Activated CD4-positive, alpha-beta T cell treated with anti-CD3 and anti-CD28 coated beads for 36 hours (primary cell): ENCODE data around the gene SEPSECS. TPM values are rescaled to one million over a fixed set of nuclear protein-coding genes. Genes with fewer than 3 reads are reported as not detected.

Experiments used
- ATAC-seq: fragments of 200-7000 bp; cut with Tn5 transposase; one replicate; pipeline ENCODE4 v1.10.0; 2021; ENCODE audit warnings: mild to moderate bottlenecking, moderate library complexity
- CTCF ChIA-PET: fragments of 350-600 bp; sonication (Branson Sonifier 250); formaldehyde crosslinking; loops from one replicate; lab custom pipeline; 2021; ENCODE audit warnings: antibody characterized with exemption; lab: Charles Lee
- POLR2A ChIA-PET: fragments of 350-600 bp; sonication (Branson Sonifier 250); formaldehyde crosslinking; loops from one replicate; lab custom pipeline; 2021; ENCODE audit warnings: antibody characterized with exemption, inconsistent platforms; lab: Charles Lee
- DNase-seq: peaks from one replicate; pipeline ENCODE4 v3.0.0-alpha.2; 2020
- H3K27ac Mint-ChIP-seq: one replicate; pipeline ENCODE4 v1.8.0; 2021; ENCODE audit warnings: mixed read lengths
- H3K27me3 Mint-ChIP-seq: one replicate; pipeline ENCODE4 v1.8.0; 2021; ENCODE audit warnings: mixed read lengths
- H3K36me3 Mint-ChIP-seq: one replicate; pipeline ENCODE4 v1.8.0; 2021; ENCODE audit warnings: low read depth, mixed read lengths
- H3K4me1 Mint-ChIP-seq: one replicate; pipeline ENCODE4 v1.8.0; 2021; ENCODE audit warnings: mixed read lengths
- H3K4me3 Mint-ChIP-seq: one replicate; pipeline ENCODE4 v1.8.0; 2021; ENCODE audit warnings: mild to moderate bottlenecking, moderate library complexity, mixed read lengths
- H3K9me3 Mint-ChIP-seq: one replicate; pipeline ENCODE4 v1.8.0; 2021; ENCODE audit warnings: low read depth, mixed read lengths
- intact Hi-C, 2 experiments: fragments of 100-400 bp; cut with DNase I in 1 of 2; cut with micrococcal nuclease in 1 of 2; formaldehyde crosslinking; loops; one replicate each; pipeline versions ENCODE4 v1.14.2 to v1.15.1; 2022 to 2024; cut with DNase I, micrococcal nuclease
- total RNA-seq, 2 experiments: library from RNA; stranded (reverse); gene quantifications; one replicate each; pipeline ENCODE4 v1.2.3, GENCODE V29; 2021

SEPSECS gene
- total RNA-seq, 2 experiments from 2014 or later, result 10.4 to 15.4 TPM

DNA sequence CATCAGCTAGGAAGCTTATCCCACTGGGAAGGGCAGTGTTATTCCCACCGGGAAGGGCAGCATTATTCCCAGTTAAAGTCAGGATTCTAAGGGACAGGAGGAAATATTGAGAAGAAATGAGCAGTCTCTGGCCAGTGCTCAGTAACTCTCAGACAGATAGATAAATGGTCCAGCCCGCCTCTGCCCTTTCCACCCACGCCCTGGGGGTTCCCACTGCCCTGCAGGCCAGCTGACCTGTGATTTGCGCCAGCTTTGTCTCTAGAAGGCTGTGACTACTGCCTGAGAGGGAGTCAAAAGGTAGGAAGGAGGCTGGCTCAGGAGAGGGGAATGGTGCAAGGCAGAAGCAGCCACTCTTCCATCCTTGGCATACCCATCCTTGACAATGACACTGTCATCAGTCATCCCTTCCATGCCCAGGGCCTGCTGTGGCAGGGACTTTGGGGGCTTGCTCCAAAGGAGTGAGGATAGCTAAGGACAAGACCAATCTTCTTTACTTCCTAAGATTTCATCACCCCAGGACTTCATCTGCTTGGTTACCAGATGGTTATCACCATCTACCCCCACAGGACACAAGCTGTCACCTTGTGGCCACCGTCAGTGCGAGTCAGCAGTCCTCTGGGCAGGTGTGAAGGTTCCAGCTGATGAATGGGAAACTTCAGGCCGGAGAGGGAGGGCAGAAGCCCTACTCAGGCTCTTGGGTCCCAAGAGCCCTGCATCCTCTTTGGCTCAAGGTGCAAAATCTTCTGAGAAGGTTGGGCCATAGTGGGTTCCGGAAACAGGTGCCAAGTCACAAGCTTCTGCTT, 49.5 kb downstream of the SEPSECS start:
- no peak for DNase-seq
- H3K9me3 Mint-ChIP-seq, result no peaks in the 10 kb centered on the region
- no peaks in the 10 kb centered on the region for H3K4me1 Mint-ChIP-seq
- H3K27ac Mint-ChIP-seq, result no peak overlapping the region
- no peak overlapping the region for H3K4me3 Mint-ChIP-seq
- H3K36me3 Mint-ChIP-seq, result peaks cover 2% of the 10 kb centered on the region
- intact Hi-C loops, result no loop called here
- ATAC-seq, result no peak
- H3K27me3 Mint-ChIP-seq, result no peaks in the 10 kb centered on the region
- POLR2A ChIA-PET, result no interaction called here
- CTCF ChIA-PET, result interaction anchor here (1.0 kb wide), 1 partner anchor 33 kb away, joined by 3 read pairs; no protein-coding TSS in a partner anchor

DNA sequence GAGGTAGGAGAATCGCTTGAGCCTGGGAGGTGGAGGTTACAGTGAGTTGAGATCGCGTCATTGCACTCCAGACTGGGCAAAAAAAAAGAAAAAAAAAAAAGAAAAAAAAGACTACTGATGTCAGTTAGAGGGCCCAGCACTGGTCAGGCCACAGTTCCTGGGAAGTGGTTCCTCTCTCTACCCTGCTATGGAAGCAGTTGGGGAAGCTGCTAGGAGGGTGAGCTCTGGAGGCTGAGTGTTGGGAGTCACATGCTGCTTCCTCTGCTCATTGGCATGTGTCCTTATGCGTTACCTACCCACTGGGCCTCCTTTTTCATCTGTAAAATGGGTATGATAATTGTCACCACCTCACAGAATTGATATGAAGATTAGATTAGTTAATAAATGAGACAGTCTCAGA, 50.7 kb downstream of the SEPSECS start:
- Mint-ChIP-seq H3K27ac (no peak overlapping the region), H3K9me3 (no peaks in the 10 kb centered on the region), H3K36me3 (peaks cover 2% of the 10 kb centered on the region), H3K4me1 (no peaks in the 10 kb centered on the region), H3K4me3 (no peak overlapping the region), H3K27me3 (no peaks in the 10 kb centered on the region)
- DNase-seq (no peak), ATAC-seq (no peak)
- ChIA-PET CTCF (interaction anchor here (0.6 to 1.0 kb wide), 2 partner anchors 34 to 229 kb away, joined by 3 to 4 read pairs; no protein-coding TSS in a partner anchor), POLR2A (no interaction called here)
- intact Hi-C loops, result no loop called here

DNA sequence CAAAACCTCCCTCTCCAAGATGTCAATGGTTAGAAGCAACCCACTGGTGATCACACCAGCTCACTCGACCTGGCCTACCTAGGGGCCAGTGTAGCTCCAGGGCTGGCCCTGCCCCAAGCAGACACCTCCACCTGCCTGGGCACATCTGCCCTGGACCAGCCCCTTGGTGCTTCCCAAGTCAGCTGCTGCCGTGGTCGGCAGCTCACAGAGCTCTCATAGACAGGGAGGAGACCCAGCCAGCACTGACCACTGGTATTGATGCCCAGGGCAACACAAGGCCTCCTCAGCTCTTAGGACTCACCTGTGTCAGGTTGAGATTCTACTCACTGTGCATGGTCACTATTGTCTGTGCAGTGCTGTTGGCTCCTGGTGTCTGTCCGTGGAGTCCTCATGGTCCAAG, 51.7 kb downstream of the SEPSECS start:
- Mint-ChIP-seq H3K4me3 (no peak overlapping the region), H3K9me3 (no peaks in the 10 kb centered on the region), H3K36me3 (peaks cover 2% of the 10 kb centered on the region), H3K4me1 (no peaks in the 10 kb centered on the region), H3K27me3 (no peaks in the 10 kb centered on the region), H3K27ac (no peak overlapping the region)
- intact Hi-C loops, result no loop called here
- no peak for DNase-seq
- ChIA-PET CTCF (no interaction called here), POLR2A (no interaction called here)
- ATAC-seq, result no peak

DNA sequence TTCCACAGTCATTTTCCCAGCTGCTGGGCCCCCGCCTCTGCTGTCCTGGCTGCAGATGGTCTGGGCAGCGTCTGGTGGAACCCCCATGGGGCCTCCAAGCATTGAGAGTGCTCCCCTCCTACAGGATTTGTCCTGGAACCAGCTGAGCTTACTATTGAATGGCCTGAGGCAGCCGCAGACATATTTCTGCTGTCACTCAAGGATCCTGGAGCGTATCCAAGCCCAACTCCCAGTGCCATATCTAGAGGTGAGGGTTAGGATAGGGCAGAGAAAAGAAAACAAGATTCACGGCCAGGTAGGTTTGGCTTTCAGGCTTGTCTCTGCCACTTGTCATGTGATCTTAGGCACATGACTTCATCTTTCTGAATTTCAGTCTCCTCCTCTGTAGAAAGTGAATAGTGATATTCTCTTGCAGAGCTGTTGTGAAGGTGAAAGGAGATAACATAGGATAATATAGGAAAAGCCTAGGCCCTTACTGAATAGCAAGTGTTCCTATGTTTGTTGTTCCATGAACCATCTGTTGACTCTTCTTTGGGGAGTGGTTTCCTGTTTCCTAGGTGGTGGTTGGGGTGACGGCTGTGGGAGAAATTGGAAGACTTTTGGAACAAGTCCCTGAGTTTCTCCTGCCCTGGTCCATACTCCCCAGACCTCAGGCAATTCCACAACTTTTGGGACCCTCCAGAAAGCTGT, 52.3 kb downstream of the SEPSECS start:
- no peaks in the 10 kb centered on the region for H3K9me3 Mint-ChIP-seq
- no peak overlapping the region for H3K4me3 Mint-ChIP-seq
- no peak for ATAC-seq
- intact Hi-C loops, result no loop called here
- no peak overlapping the region for H3K27ac Mint-ChIP-seq
- ChIA-PET POLR2A (no interaction called here), CTCF (no interaction called here)
- DNase-seq, result no peak
- no peaks in the 10 kb centered on the region for H3K4me1 Mint-ChIP-seq
- peaks cover 2% of the 10 kb centered on the region for H3K36me3 Mint-ChIP-seq
- no peaks in the 10 kb centered on the region for H3K27me3 Mint-ChIP-seq

DNA sequence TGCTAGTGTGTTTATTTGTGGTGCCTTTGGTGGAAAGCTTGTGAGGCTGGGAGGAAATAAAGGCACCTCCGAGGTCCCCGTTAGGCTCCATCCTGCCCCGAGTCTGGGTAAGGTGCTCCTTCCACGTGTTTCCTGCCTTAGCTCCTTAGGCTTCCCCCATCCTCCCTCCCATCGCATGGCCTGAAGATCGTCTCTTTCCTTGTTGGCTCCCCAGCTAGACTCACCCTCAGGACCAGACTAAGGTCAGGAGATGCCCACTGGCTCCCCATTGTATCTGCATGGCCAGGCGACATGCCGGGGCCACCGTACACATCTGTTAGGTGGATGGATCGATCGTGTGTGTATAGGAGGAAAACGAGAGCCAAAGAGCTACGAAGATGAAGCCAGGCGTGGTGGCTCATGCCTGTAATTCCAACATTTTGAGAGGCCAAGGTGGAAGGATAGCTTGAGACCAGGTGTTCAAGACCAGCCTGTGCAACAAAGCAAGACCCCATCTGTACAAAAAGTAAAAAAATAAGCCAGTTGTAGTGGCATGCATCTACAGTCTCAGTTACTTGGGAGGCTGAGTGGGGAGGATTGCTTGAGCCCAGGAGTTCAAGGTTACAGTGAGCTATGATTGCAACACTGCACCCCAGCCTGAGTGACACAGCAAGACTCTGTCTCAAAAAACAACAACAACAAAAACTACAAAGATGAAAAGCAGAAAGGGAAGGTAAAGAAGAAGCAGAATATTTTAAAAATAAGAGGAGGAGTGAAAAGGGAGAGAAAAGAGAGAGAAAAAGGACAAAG, 53.7 kb downstream of the SEPSECS start:
- Mint-ChIP-seq H3K4me3 (no peak overlapping the region), H3K4me1 (no peaks in the 10 kb centered on the region), H3K36me3 (peaks cover 2% of the 10 kb centered on the region), H3K27ac (no peak overlapping the region), H3K9me3 (no peaks in the 10 kb centered on the region), H3K27me3 (no peaks in the 10 kb centered on the region)
- ChIA-PET CTCF (interaction anchor here (1.4 kb wide), 1 partner anchor 57 kb away, joined by 3 read pairs; no protein-coding TSS in a partner anchor), POLR2A (interaction anchor here (1.5 kb wide), 1 partner anchor 54 kb away, joined by 3 read pairs; the partner anchor contains the start of gene SEPSECS)
- intact Hi-C loops, result no loop called here
- DNase-seq (no peak), ATAC-seq (no peak)

DNA sequence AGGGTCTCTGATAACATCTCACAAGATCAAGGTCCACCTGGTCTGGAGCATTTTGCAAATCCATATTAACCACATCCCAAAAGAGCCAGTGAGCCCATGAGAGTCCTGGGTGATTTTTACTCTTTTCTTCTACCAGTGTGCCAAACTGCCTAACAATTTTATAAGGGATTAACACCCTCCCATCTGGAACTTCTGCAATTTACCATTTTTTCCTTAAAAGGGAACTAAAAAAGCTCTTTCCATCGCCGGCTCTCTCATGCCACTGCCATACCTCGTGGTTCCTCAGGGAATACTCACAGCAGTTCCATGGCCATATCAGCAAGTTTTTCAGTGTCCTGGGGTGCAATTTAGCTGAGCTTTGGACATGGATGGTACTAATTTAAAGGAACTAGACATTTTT, 55.7 kb downstream of the SEPSECS start:
- CTCF ChIA-PET, result interaction anchor here (2.1 kb wide), 1 partner anchor 40 kb away, joined by 5 read pairs; no protein-coding TSS in a partner anchor
- Mint-ChIP-seq H3K36me3 (no peaks in the 10 kb centered on the region), H3K4me1 (no peaks in the 10 kb centered on the region), H3K27me3 (no peaks in the 10 kb centered on the region), H3K4me3 (no peak overlapping the region), H3K9me3 (peaks cover 5% of the 10 kb centered on the region), H3K27ac (no peak overlapping the region)
- ATAC-seq (no peak), DNase-seq (no peak)
- POLR2A ChIA-PET, result no interaction called here
- intact Hi-C loops, result no loop called here

DNA sequence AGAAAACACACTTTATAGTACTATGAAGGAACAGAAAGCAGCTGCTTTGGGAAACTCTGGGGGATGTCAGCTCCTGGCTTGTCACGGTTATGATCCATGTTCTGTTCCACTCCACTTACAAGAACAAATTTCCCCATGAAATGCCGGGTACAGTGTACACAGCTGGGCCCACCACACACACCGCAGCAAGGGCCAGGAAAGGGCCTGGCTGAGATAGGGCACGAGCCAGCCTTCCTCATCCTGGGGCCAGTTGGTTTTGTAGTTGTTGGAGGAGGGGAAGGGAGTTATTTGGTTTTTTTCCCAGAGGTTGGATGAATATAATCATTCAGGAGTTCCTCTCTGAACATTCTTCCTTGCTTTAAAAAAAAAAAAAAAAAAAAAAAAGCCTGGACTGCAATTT, 56.8 kb downstream of the SEPSECS start:
- Mint-ChIP-seq H3K27me3 (no peaks in the 10 kb centered on the region), H3K9me3 (peaks cover 5% of the 10 kb centered on the region), H3K36me3 (no peaks in the 10 kb centered on the region), H3K4me1 (no peaks in the 10 kb centered on the region), H3K27ac (no peak overlapping the region), H3K4me3 (no peak overlapping the region)
- POLR2A ChIA-PET, result interaction anchor here (0.6 kb wide), 1 partner anchor 591 kb away, joined by 3 read pairs; no protein-coding TSS in a partner anchor
- CTCF ChIA-PET, result interaction anchor here (0.7 kb wide), 1 partner anchor 32 kb away, joined by 5 read pairs; no protein-coding TSS in a partner anchor
- ATAC-seq (no peak), DNase-seq (no peak)
- intact Hi-C loops, result no loop called here

DNA sequence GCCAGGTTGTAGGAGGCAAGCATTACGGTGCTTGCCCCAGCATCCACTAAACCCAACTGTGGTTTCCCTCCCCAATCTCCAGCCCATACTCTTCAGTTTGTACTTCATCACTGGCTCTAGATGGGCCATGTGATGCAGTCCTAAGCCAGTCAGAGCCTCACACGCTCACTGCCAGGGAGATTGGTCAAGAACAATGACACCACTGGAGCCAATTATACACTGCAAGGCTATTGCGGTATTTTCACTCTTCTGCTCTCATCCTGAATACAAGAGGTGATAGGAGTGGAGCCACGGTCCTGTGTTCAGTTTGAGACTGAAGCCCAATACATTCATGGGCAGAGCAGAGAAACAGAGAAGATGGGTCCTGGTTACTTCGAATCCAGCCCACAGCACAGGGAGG, 58.4 kb downstream of the SEPSECS start:
- H3K27ac Mint-ChIP-seq, result no peak overlapping the region

DNA sequence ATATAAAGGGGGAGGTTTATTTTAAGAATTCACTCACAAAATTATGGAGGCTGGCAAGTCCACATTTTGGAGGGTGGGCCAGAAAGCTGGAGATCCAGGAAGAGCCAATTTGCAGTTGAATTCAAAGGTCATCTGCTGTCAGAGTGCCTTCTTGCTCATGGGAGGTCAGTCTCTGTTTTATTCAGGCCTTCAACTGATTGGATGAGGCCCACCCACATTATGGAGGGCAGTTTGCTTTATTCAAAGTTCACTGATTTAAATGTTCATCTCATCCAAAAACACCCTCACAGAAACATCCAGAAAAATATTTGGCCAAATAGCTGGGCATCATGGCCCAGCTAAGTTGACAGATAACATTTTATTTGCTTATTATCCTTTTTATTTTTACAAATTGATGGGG, 59.5 kb downstream of the SEPSECS start:
- Mint-ChIP-seq H3K4me1 (no peaks in the 10 kb centered on the region), H3K27ac (no peak overlapping the region), H3K36me3 (no peaks in the 10 kb centered on the region), H3K4me3 (no peak overlapping the region), H3K9me3 (peaks cover 5% of the 10 kb centered on the region), H3K27me3 (no peaks in the 10 kb centered on the region)
- POLR2A ChIA-PET, result no interaction called here
- no peak for ATAC-seq
- no peak for DNase-seq
- intact Hi-C loops, result no loop called here
- CTCF ChIA-PET, result interaction anchor here (0.8 kb wide), 1 partner anchor 44 kb away, joined by 3 read pairs; no protein-coding TSS in a partner anchor

More for the DNA sequence above, 58.4 kb downstream of the SEPSECS start:
- no peaks in the 10 kb centered on the region for H3K36me3 Mint-ChIP-seq
- intact Hi-C loops, result no loop called here
- H3K27me3 Mint-ChIP-seq, result no peaks in the 10 kb centered on the region
- CTCF ChIA-PET, result interaction anchor here (0.7 kb wide), 1 partner anchor 252 kb away, joined by 4 read pairs; no protein-coding TSS in a partner anchor
- no peak for ATAC-seq
- POLR2A ChIA-PET, result no interaction called here
- H3K4me3 Mint-ChIP-seq, result no peak overlapping the region
- DNase-seq, result no peak
- no peaks in the 10 kb centered on the region for H3K4me1 Mint-ChIP-seq
- H3K9me3 Mint-ChIP-seq, result peaks cover 5% of the 10 kb centered on the region

DNA sequence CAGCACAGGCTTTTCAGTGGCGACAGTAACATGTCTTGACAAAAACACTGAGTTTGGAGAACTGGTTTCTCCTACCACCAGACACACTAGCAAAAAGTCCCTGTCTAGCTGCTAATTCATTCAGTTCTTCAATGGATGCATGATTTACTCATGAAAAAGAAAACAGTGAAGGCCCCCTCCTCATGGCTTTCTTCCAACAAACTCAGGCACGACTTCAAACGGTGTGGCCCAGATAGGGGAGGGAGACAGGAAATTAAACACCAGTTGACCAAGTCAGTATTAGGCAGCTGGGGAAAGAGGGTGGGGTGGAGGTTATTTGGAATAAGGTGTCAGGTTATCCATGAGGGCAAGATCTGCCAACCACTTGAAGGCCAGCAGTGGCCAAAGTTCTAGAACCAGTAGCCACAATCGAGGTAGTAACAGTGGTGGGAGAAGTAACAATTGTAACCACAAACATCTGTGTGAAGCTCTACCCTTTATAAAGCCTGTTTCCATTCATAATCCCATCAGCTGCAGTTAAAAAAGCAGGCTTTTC, 60.2 kb downstream of the SEPSECS start:
- H3K4me1 Mint-ChIP-seq, result no peaks in the 10 kb centered on the region
- CTCF ChIA-PET, result interaction anchor here (0.8 kb wide), 1 partner anchor 44 kb away, joined by 3 read pairs; no protein-coding TSS in a partner anchor
- intact Hi-C loops, result no loop called here
- POLR2A ChIA-PET, result no interaction called here
- H3K36me3 Mint-ChIP-seq, result no peaks in the 10 kb centered on the region
- H3K27me3 Mint-ChIP-seq, result no peaks in the 10 kb centered on the region
- H3K27ac Mint-ChIP-seq, result no peak overlapping the region
- H3K9me3 Mint-ChIP-seq, result peaks cover 5% of the 10 kb centered on the region
- H3K4me3 Mint-ChIP-seq, result no peak overlapping the region
- DNase-seq (no peak), ATAC-seq (no peak)
